BLaER1 (cell line): ENCODE measurements around the gene KBTBD13.

Experiments
- H3K27ac ChIP-seq: shearing (Covaris generic); formaldehyde crosslinking; 2 replicates; pipeline ENCODE4 v1.8.1; 2022
- H3K27me3 ChIP-seq: shearing (Covaris generic); formaldehyde crosslinking; 2 replicates; pipeline ENCODE4 v1.8.1; 2022
- H3K36me3 ChIP-seq: shearing (Covaris generic); formaldehyde crosslinking; 2 replicates; pipeline ENCODE4 v1.8.1; 2022
- H3K4me1 ChIP-seq: shearing (Covaris generic); formaldehyde crosslinking; 2 replicates; pipeline ENCODE4 v1.8.1; 2022
- H3K4me2 ChIP-seq: shearing (Covaris generic); formaldehyde crosslinking; 2 replicates; pipeline ENCODE4 v1.8.1; 2022
- H3K4me3 ChIP-seq: shearing (Covaris generic); formaldehyde crosslinking; 2 replicates; pipeline ENCODE4 v1.8.1; 2022
- H3K9ac ChIP-seq: shearing (Covaris generic); formaldehyde crosslinking; 2 replicates; pipeline ENCODE4 v1.8.1; 2022
- H3K9me3 ChIP-seq: shearing (Covaris generic); formaldehyde crosslinking; 2 replicates; pipeline ENCODE4 v1.8.1; 2022
- H4K20me1 ChIP-seq: shearing (Covaris generic); formaldehyde crosslinking; 2 replicates; pipeline ENCODE4 v1.8.1; 2022
- Cebpa-rat ChIP-seq: shearing (Covaris generic); IDR thresholded peaks from 2 replicates; pipeline ENCODE4 v1.8.1; 2022

The KBTBD13 gene

GRCh38 chr15:65077291-65077980, 890 bp downstream of the KBTBD13 start:
- peak overlapping the region; percentile 50; the same call in 1 of the 2 replicates for H3K4me3 ChIP-seq
- H3K9me3 ChIP-seq = peaks cover 16% of the 10 kb centered on the region
- TF ChIP-seq Cebpa-rat = no peak
- no peaks in the 10 kb centered on the region for H3K27me3 ChIP-seq
- H3K4me1 ChIP-seq = peaks cover 53% of the 10 kb centered on the region
- peak overlapping the region; percentile 96 for H3K4me2 ChIP-seq
- peak overlapping the region; percentile 89 for H3K27ac ChIP-seq
- H3K9ac ChIP-seq = peak overlapping the region; percentile 77; the same call in 1 of the 2 replicates
- H3K36me3 ChIP-seq = no peaks in the 10 kb centered on the region
- no peaks in the 10 kb centered on the region for H4K20me1 ChIP-seq

- Histone ChIP-seq H3K9ac (no peak overlapping the region), H3K27me3 (no peaks in the 10 kb centered on the region), H3K36me3 (no peaks in the 10 kb centered on the region), H3K4me1 (peaks cover 53% of the 10 kb centered on the region), H3K27ac (peak overlapping the region; percentile 89; the same call in 1 of the 2 replicates), H4K20me1 (no peaks in the 10 kb centered on the region), H3K9me3 (peaks cover 10% of the 10 kb centered on the region), H3K4me3 (no peak overlapping the region), H3K4me2 (peak overlapping the region; percentile 96)
- no peak for TF ChIP-seq Cebpa-rat
Observed at GRCh38 chr15:65077981-65078352, 1.4 kb downstream of the KBTBD13 start.

DNA sequence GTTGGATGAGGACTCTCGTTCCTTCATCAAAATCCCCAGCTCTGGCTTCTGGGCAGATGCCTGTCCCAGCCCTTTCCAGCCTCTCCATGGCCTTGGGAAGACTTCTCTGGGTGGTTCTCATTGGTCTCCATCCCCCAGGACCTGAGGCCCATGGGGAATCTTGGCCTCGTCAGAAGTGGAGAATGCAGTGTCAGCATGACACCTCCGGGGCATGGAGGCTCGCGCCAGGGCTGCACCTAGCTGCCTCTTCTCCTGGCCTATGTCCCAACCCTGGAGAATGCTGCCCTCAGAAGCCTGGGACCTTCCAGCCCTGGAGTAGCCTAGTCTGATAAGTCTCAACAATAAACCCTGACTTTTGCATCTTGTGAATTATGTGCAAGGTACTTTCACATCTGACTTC, 3.0 kb downstream of the KBTBD13 start:
- Histone ChIP-seq H3K9me3 (0 out of 2 replicates have a peak, but pooled peaks cover 3% of the 10 kb centered on the region), H3K4me3 (no peak overlapping the region), H3K4me2 (0 out of 2 replicates have a peak overlapping the region, but pooled peaks have one; percentile 1), H3K4me1 (peaks cover 57% of the 10 kb centered on the region), H3K27me3 (no peaks in the 10 kb centered on the region), H4K20me1 (no peaks in the 10 kb centered on the region), H3K36me3 (no peaks in the 10 kb centered on the region), H3K9ac (no peak overlapping the region), H3K27ac (no peak overlapping the region)
- TF ChIP-seq Cebpa-rat = no peak

DNA sequence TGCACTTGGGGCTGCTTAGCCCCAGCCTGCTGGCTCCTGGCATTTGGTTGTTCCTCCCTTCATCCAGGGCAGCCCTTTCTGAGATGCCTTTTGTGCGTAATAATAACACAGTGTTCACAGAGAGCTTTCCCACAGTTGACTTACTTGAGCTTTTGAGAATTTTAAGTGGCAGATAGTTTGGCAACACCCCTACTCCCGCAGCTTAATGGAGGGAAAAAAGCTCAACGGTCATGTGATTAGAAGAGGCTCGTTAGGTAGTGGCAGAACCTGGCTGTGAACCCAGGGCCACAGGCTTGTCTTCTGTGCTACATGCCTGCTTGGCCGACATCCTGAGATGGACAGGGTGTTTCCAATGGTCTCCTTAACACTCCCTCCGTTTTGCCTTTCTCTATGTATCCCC, 4.7 kb downstream of the KBTBD13 start:
- no peak for TF ChIP-seq Cebpa-rat
- 0 out of 2 replicates have a peak overlapping the region, but pooled peaks have one; percentile 9 for H3K9ac ChIP-seq
- peaks cover 61% of the 10 kb centered on the region for H3K4me1 ChIP-seq
- H4K20me1 ChIP-seq = no peaks in the 10 kb centered on the region
- no peaks in the 10 kb centered on the region for H3K9me3 ChIP-seq
- no peaks in the 10 kb centered on the region for H3K36me3 ChIP-seq
- no peak overlapping the region for H3K4me3 ChIP-seq
- H3K27me3 ChIP-seq = no peaks in the 10 kb centered on the region
- no peak overlapping the region for H3K27ac ChIP-seq
- peak overlapping the region; percentile 56; the same call in 1 of the 2 replicates for H3K4me2 ChIP-seq

- Histone ChIP-seq H3K27me3 (no peaks in the 10 kb centered on the region), H3K27ac (no peak overlapping the region; the same call in 1 of the 2 replicates), H4K20me1 (no peaks in the 10 kb centered on the region), H3K4me1 (peaks cover 56% of the 10 kb centered on the region), H3K4me2 (peak overlapping the region; percentile 56; the same call in 1 of the 2 replicates), H3K36me3 (no peaks in the 10 kb centered on the region), H3K4me3 (no peak overlapping the region), H3K9me3 (no peaks in the 10 kb centered on the region), H3K9ac (peak overlapping the region; percentile 9; the same call in 1 of the 2 replicates)
- TF ChIP-seq Cebpa-rat = no peak
Observed at GRCh38 chr15:65081758-65082157, 5.2 kb downstream of the KBTBD13 start.

- no peaks in the 10 kb centered on the region for H3K36me3 ChIP-seq
- H3K27me3 ChIP-seq = no peaks in the 10 kb centered on the region
- H3K4me3 ChIP-seq = no peak overlapping the region
- H3K9ac ChIP-seq = peak overlapping the region; percentile 9; the same call in 1 of the 2 replicates
- no peaks in the 10 kb centered on the region for H3K9me3 ChIP-seq
- peak overlapping the region; percentile 56 for H3K4me2 ChIP-seq
- peaks cover 49% of the 10 kb centered on the region for H3K4me1 ChIP-seq
- H4K20me1 ChIP-seq = no peaks in the 10 kb centered on the region
- TF ChIP-seq Cebpa-rat = no peak
- H3K27ac ChIP-seq = peak overlapping the region; percentile 0; the same call in 1 of the 2 replicates
Observed at GRCh38 chr15:65082303-65082953, 5.9 kb downstream of the KBTBD13 start.

DNA sequence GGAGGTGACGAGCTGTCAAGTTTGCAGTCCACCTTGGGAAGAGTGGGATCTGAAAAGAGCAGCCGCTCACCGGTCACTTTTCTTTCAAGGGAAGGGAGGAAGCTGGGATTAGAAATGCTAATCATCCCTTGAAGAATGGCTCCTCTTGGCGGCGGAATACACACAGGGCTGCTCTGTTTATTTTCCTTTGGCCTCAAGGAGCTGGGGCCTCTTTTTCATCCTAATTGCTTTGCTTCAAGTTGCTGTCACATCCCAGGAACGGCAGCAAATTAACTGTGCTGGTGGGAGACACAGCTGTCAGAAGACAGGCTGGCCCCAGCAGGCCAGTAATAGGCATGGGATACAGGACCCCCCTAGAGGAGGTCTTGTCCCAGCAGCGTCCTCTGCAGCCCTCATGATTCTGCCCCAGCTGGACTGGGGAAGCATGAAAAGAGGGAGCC, 6.7 kb downstream of the KBTBD13 start:
- no peaks in the 10 kb centered on the region for H3K27me3 ChIP-seq
- no peaks in the 10 kb centered on the region for H4K20me1 ChIP-seq
- no peak overlapping the region for H3K27ac ChIP-seq
- peaks cover 40% of the 10 kb centered on the region for H3K4me1 ChIP-seq
- no peaks in the 10 kb centered on the region for H3K9me3 ChIP-seq
- no peaks in the 10 kb centered on the region for H3K36me3 ChIP-seq
- no peak overlapping the region for H3K4me3 ChIP-seq
- no peak overlapping the region for H3K4me2 ChIP-seq
- no peak overlapping the region for H3K9ac ChIP-seq
- TF ChIP-seq Cebpa-rat = no peak

DNA sequence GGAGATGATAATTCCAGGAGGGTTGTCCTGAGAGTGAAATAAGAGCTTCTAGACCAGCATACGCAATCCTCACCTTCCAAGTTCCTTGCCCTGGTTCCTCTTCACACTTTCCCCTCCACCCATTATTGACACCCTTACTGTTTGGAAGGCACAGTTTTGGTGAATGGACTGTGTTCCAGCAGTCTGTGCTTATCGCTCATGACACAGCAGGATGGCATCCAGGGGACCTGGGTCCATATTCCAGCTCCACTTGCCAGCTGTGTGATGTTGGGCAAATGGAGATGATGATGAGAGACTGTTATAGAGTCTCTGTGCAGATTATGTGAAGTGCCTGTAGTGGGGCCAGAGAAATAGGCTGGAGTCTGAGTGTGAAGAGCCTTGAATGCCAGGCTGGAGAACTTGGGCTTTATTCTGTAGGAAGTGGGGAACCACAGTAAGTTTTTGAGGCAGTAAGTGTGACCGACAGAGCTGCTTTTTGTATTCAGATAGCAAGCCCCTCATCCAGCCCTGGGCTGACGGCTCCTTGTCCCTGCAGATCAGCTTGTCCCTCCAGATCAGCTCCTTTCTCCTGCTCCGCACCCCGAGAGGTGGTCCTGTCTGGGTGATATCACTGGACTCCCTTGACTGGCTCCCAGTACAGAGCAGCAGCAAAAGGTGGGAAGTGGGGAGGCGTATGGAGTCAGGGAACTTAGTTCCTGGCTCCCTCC, 8.1 kb downstream of the KBTBD13 start:
- no peaks in the 10 kb centered on the region for H4K20me1 ChIP-seq
- H3K4me3 ChIP-seq = no peak overlapping the region
- H3K9ac ChIP-seq = peak overlapping the region; percentile 1; the same call in 1 of the 2 replicates
- H3K9me3 ChIP-seq = no peaks in the 10 kb centered on the region
- no peaks in the 10 kb centered on the region for H3K36me3 ChIP-seq
- peak overlapping the region; percentile 48 for H3K4me2 ChIP-seq
- peak overlapping the region; percentile 32; the same call in 1 of the 2 replicates for H3K27ac ChIP-seq
- H3K27me3 ChIP-seq = no peaks in the 10 kb centered on the region
- no peak for TF ChIP-seq Cebpa-rat
- peaks cover 34% of the 10 kb centered on the region for H3K4me1 ChIP-seq

DNA sequence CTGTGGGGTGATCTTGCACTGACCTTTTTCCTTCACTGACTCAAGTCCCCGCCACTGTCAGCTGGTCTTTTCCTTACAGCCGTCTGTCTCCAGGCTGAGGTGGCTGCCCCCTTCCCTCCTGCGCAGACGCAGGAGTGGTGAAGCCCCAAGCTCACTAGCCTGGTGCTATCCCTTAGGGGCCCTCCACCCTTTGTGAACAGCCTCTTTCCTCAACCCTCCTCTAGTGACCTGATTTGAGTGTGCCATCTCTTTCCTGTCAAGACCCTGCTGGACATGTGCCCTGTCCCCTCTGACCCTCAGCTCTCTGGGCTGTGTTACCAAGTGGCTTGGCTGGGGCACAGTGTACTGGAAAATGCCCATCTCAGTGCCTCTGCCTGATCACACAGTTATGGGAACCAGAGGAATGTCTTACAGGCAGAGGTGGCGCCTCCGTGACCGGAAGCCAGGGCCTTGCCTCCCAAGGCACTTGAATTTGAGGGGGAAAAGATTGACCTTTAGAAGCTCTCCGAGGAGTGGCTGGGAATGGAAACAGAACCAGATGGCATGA, 8.7 kb downstream of the KBTBD13 start:
- H3K27me3 ChIP-seq = no peaks in the 10 kb centered on the region
- no peaks in the 10 kb centered on the region for H4K20me1 ChIP-seq
- H3K27ac ChIP-seq = peak overlapping the region; percentile 32; the same call in 1 of the 2 replicates
- H3K4me2 ChIP-seq = peak overlapping the region; percentile 48
- H3K4me3 ChIP-seq = no peak overlapping the region
- H3K9me3 ChIP-seq = no peaks in the 10 kb centered on the region
- H3K9ac ChIP-seq = 0 out of 2 replicates have a peak overlapping the region, but pooled peaks have one; percentile 1
- no peaks in the 10 kb centered on the region for H3K36me3 ChIP-seq
- H3K4me1 ChIP-seq = peaks cover 34% of the 10 kb centered on the region
- TF ChIP-seq Cebpa-rat = no peak
